WTC11 (cell line): ENCODE measurements around the gene GGCT. TPM values are rescaled to one million over a fixed set of nuclear protein-coding genes. Genes with fewer than 3 reads are reported as not detected.

Source experiments
- ATAC-seq: fragments of 200-7000 bp; cut with Tn5 transposase; 2 replicates; pipeline ENCODE4 v1.10.0; 2021; ENCODE audit warnings: mild to moderate bottlenecking, moderate library complexity
- CTCF ChIA-PET: fragments of 300-600 bp; sonication (Branson Sonifier 250); formaldehyde crosslinking; loops from one replicate; lab custom pipeline; 2021; ENCODE audit warnings: antibody characterized with exemption; lab: Charles Lee
- POLR2A ChIA-PET: fragments of 350-600 bp; sonication (Branson Sonifier 250); formaldehyde crosslinking; loops from one replicate; lab custom pipeline; 2021; ENCODE audit warnings: antibody characterized with exemption; lab: Charles Lee
- DNase-seq: peaks from one replicate; pipeline ENCODE4 v3.0.0; 2021; ENCODE audit warnings: low spot score
- H3K27ac Mint-ChIP-seq: 2 replicates; pipeline ENCODE4 v1.8.0; 2021; ENCODE audit warnings: mixed read lengths
- H3K27me3 Mint-ChIP-seq: 2 replicates; pipeline ENCODE4 v1.8.0; 2021; ENCODE audit warnings: low read depth, mild to moderate bottlenecking, moderate library complexity, mixed read lengths
- H3K36me3 Mint-ChIP-seq: 2 replicates; pipeline ENCODE4 v1.8.0; 2021; ENCODE audit warnings: mixed read lengths
- H3K4me1 Mint-ChIP-seq: 2 replicates; pipeline ENCODE4 v1.8.0; 2022; ENCODE audit warnings: mixed read lengths
- H3K4me3 Mint-ChIP-seq: 2 replicates; pipeline ENCODE4 v1.8.0; 2021; ENCODE audit warnings: mild to moderate bottlenecking, moderate library complexity, mixed read lengths
- H3K9me3 Mint-ChIP-seq: 2 replicates; pipeline ENCODE4 v1.8.0; 2021; ENCODE audit warnings: mixed read lengths
- ARID4B ChIP-seq: sonication (generic); formaldehyde crosslinking; IDR thresholded peaks from 2 replicates; pipeline ENCODE4 v1.8.0; 2023; ENCODE audit warnings: missing genetic modification reagents, mild to moderate bottlenecking, borderline replicate concordance
- E2F1 ChIP-seq: sonication (generic); formaldehyde crosslinking; IDR thresholded peaks from 2 replicates; pipeline ENCODE4 v1.8.0; 2022; ENCODE audit warnings: mild to moderate bottlenecking, missing genetic modification reagents
- FOXK1 ChIP-seq: sonication (generic); formaldehyde crosslinking; IDR thresholded peaks from 2 replicates; pipeline ENCODE4 v1.8.0; 2022; ENCODE audit warnings: mild to moderate bottlenecking, moderate library complexity, missing genetic modification reagents
- FOXP1 ChIP-seq: sonication (generic); formaldehyde crosslinking; IDR thresholded peaks from 2 replicates; pipeline ENCODE4 v1.8.0; 2022; ENCODE audit warnings: missing genetic modification reagents, mild to moderate bottlenecking, moderate library complexity, borderline replicate concordance
- GABPB1 ChIP-seq: sonication (generic); formaldehyde crosslinking; IDR thresholded peaks from 2 replicates; pipeline ENCODE4 v1.8.1; 2023; ENCODE audit warnings: mild to moderate bottlenecking, missing genetic modification reagents
- IRF1 ChIP-seq: sonication (generic); formaldehyde crosslinking; IDR thresholded peaks from 2 replicates; pipeline ENCODE4 v1.8.0; 2023; ENCODE audit warnings: missing genetic modification reagents
- MAX ChIP-seq: sonication (generic); formaldehyde crosslinking; IDR thresholded peaks from 2 replicates; pipeline ENCODE4 v1.8.0; 2022; ENCODE audit warnings: mild to moderate bottlenecking, missing genetic modification reagents
- PRDM15 ChIP-seq: sonication (generic); formaldehyde crosslinking; IDR thresholded peaks from 2 replicates; pipeline ENCODE4 v1.8.0; 2022; ENCODE audit warnings: missing genetic modification reagents
- SOX15 ChIP-seq: fragments of 250-450 bp; sonication (Bioruptor Pico); IDR thresholded peaks from 2 replicates; pipeline ENCODE4 v1.9.0; 2021; ENCODE audit warnings: mild to moderate bottlenecking
- TEAD4 ChIP-seq: sonication (generic); formaldehyde crosslinking; IDR thresholded peaks from 2 replicates; pipeline ENCODE4 v1.8.0; 2022; ENCODE audit warnings: mild to moderate bottlenecking, missing genetic modification reagents
- ZNF121 ChIP-seq: sonication (generic); formaldehyde crosslinking; IDR thresholded peaks from 2 replicates; pipeline ENCODE4 v1.8.0; 2023; ENCODE audit warnings: missing genetic modification reagents
- ZNF138 ChIP-seq: sonication (generic); formaldehyde crosslinking; conservative IDR thresholded peaks from 2 replicates; pipeline ENCODE4 v1.8.1; 2022; ENCODE audit warnings: mild to moderate bottlenecking, moderate library complexity, missing genetic modification reagents
- ZNF512 ChIP-seq: sonication (generic); formaldehyde crosslinking; IDR thresholded peaks from 2 replicates; pipeline ENCODE4 v1.8.1; 2022; ENCODE audit warnings: missing genetic modification reagents, borderline replicate concordance
- total RNA-seq: library from RNA; stranded (reverse); gene quantifications from 3 replicates; pipeline ENCODE4 v1.2.3, GENCODE V29; 2021

The GGCT gene
- total RNA-seq, 1 experiment from 2014 or later = 95.4 TPM

- ATAC-seq = no peak
- CTCF ChIA-PET = interaction anchor here (0.7 to 1.4 kb wide), 3 partner anchors 42 to 357 kb away, joined by 3 to 7 read pairs (median 3); no protein-coding TSS in a partner anchor
- POLR2A ChIA-PET = no interaction called here
These were observed 17.5 kb upstream of the GGCT start for GRCh38 chr7:30522159-30522558.

GRCh38 chr7:30521532-30521931, 16.9 kb upstream of the GGCT start:
- Mint-ChIP-seq H3K4me3 (no peak overlapping the region), H3K9me3 (no peaks in the 10 kb centered on the region), H3K27ac (no peak overlapping the region), H3K36me3 (no peaks in the 10 kb centered on the region), H3K4me1 (peaks cover 11% of the 10 kb centered on the region), H3K27me3 (0 out of 2 replicates have a peak, but pooled peaks cover 4% of the 10 kb centered on the region)
- TF ChIP-seq FOXP1 (CRISPR knock-in tag) (no peak), ZNF121 (CRISPR knock-in tag) (no peak), PRDM15 (CRISPR knock-in tag) (no peak), ARID4B (CRISPR knock-in tag) (no peak), ZNF138 (no peak), GABPB1 (CRISPR knock-in tag) (no peak)
- ChIA-PET POLR2A (no interaction called here), CTCF (interaction anchor here (0.7 to 1.4 kb wide), 2 partner anchors 43 to 246 kb away, joined by 3 to 7 read pairs; no protein-coding TSS in a partner anchor)
- no peak for DNase-seq
- no peak for ATAC-seq

More at GRCh38 chr7:30522159-30522558, 17.5 kb upstream of the GGCT start:
- TF ChIP-seq E2F1 (CRISPR knock-in tag) = no peak
- TF ChIP-seq SOX15 (CRISPR knock-in tag) = no peak
- no peak for TF ChIP-seq ZNF512 (CRISPR knock-in tag)
- TF ChIP-seq FOXK1 (CRISPR knock-in tag) = no peak
- no peak for TF ChIP-seq TEAD4 (CRISPR knock-in tag)
- no peak for TF ChIP-seq MAX (CRISPR knock-in tag)
- no peak for TF ChIP-seq IRF1
- H3K27me3 Mint-ChIP-seq = 0 out of 2 replicates have a peak, but pooled peaks cover 4% of the 10 kb centered on the region
- no peak overlapping the region for H3K27ac Mint-ChIP-seq
- peaks cover 11% of the 10 kb centered on the region for H3K4me1 Mint-ChIP-seq
- H3K36me3 Mint-ChIP-seq = no peaks in the 10 kb centered on the region
- DNase-seq = no peak
- H3K9me3 Mint-ChIP-seq = no peaks in the 10 kb centered on the region
- no peak overlapping the region for H3K4me3 Mint-ChIP-seq
